GM12891 (cell line): ENCODE measurements around the gene PBX2.

Source experiments
- POLR2A ChIP-seq: IDR thresholded peaks from 2 replicates; pipeline ENCODE4 v1.6.1; 2011; ENCODE audit warnings: low read depth, low read length, control low read depth
- POLR2AphosphoS5 ChIP-seq: IDR thresholded peaks from 2 replicates; pipeline ENCODE4 v1.6.1; 2011; ENCODE audit warnings: low read depth, low read length, control low read depth
- TAF1 ChIP-seq: IDR thresholded peaks from 2 replicates; pipeline ENCODE4 v1.6.1; 2011; ENCODE audit warnings: low read depth, low read length, control low read depth

DNA sequence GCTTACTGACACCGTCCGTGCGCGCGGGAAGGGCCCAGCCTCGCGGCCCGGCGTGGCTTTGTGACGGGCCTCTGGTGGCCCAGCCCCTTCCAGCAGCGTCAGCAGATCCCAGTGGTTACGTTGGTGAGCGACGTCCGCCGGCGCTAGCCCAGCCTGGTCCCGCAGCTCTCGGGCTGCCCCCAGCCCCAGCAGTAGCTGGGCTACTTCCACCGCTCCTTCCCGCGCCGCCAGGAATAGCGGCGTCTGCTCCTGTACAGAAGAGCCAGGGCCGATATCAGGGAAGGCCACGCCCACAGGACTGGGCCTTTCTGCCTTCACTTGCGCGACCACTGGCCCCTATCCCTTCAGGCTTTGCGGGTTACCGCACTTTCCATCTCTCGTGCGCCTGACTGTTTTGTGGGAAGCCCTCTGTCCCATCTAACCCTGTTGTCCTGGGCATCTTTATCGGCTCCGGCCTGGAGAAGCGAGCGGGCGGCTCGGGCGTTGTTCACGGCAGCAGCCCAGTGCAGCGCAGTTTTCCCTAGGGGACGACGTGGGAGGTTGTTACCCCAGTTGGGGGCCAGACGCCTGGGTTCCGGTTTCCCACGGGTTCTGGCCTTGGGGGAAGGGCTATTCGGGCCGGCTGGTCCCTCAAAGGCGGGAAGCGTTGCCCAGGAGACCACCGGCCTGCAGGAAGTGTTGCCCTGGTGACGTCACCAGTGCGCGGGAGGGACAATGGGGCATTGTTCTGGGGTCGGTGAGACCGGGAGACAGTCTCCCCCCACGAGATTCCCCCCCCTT is 6.1 kb upstream of the PBX2 start:
- peak; percentile 86 for TF ChIP-seq POLR2AphosphoS5
- peak; percentile 64; the same call in 1 of the 2 replicates for TF ChIP-seq TAF1
- TF ChIP-seq POLR2A = peak; percentile 82
